K562 (cell line): Measurements from ENCODE around the gene DEGS1. TPM values are rescaled to one million over a fixed set of nuclear protein-coding genes. Genes with fewer than 3 reads are reported as not detected.
A peak's percentile ranks its signal among the peaks of the same experiment; 100 is the strongest.

Experiments used
- ATAC-seq: fragments of 200-7000 bp; cut with Tn5 transposase; 3 replicates; pipeline ENCODE4 v1.9.1; 2020; ENCODE audit warnings: moderate library complexity
- BruUV-seq: library from RNA; stranded (reverse); fragments of 400-500 nt; replicated peaks from 2 replicates; lab custom pipeline; 2021; lab: Mats Ljungman, UMichigan
- CTCF ChIA-PET: fragments of 300-600 bp; formaldehyde crosslinking; extraction: SDS; loops from one replicate; lab custom pipeline; 2021; ENCODE audit warnings: low intra/inter-chr PET ratio; lab: Yijun Ruan, JAX
- POLR2A ChIA-PET: fragments of 300-600, 350-650 bp; sonication (Branson Sonifier 250); formaldehyde crosslinking; extraction: SDS; loops from one replicate; lab custom pipeline; 2021; ENCODE audit warnings: antibody characterized with exemption, inconsistent platforms; lab: Yijun Ruan, JAX
- DNase-seq, 4 experiments: peaks; one replicate each; pipeline versions ENCODE4 v3.0.0 to v3.0.0-alpha.2; 2011 to 2018; ENCODE audit warnings: low spot score in 3 of 4, mixed read lengths in 3 of 4; ENCODE audit errors: extremely low read depth in 1 of 4
- FAIRE-seq: peaks from 2 replicates; lab custom pipeline; 2011; peaks lifted over from hg19 to GRCh38; lab: Jason Lieb, UNC
- H2AFZ ChIP-seq: 2 replicates; pipeline ENCODE4 v1.6.0; 2011; ENCODE audit warnings: low read depth, low read length, control low read depth, inconsistent platforms
- H3K27ac ChIP-seq: fragments of 200-600 bp; 3 replicates; pipeline ENCODE4 v1.8.0; 2011; ENCODE audit warnings: low read depth, mild to moderate bottlenecking, control low read depth, inconsistent platforms, low read length, moderate library complexity, mixed read lengths; ENCODE audit errors: extremely low read depth
- H3K27me3 ChIP-seq, 2 experiments: fragments of 300-600 bp in 1 of 2; 2 replicates in 1 of 2; 3 replicates in 1 of 2; pipeline versions ENCODE4 v1.6.0 to v1.8.0; 2011; ENCODE audit warnings: inconsistent platforms in 2 of 2, low read length in 2 of 2, mild to moderate bottlenecking in 1 of 2, mixed read lengths in 1 of 2, moderate library complexity in 1 of 2; ENCODE audit not compliant: control insufficient read depth in 2 of 2, insufficient read depth in 2 of 2
- H3K36me3 ChIP-seq: fragments of 300-600 bp; 3 replicates; pipeline ENCODE4 v1.8.0; 2011; ENCODE audit warnings: mild to moderate bottlenecking, low read length, inconsistent platforms; ENCODE audit not compliant: control insufficient read depth, insufficient read depth
- H3K4me1 ChIP-seq, 2 experiments: fragments of 200-600 bp in 1 of 2; replicated peaks in 1 of 2; 2 replicates in 1 of 2; 3 replicates in 1 of 2; pipeline versions ENCODE4 v1.5.1 to v1.8.0; 2011; ENCODE audit warnings: inconsistent platforms in 2 of 2, low read length in 2 of 2, mild to moderate bottlenecking in 1 of 2, mixed read lengths in 1 of 2, moderate library complexity in 1 of 2; ENCODE audit not compliant: control insufficient read depth in 2 of 2, insufficient read depth in 2 of 2
- H3K4me2 ChIP-seq: 2 replicates; pipeline ENCODE4 v1.6.1; 2011; ENCODE audit warnings: low read length, control low read depth, inconsistent platforms, mixed read lengths; ENCODE audit not compliant: insufficient read depth
- H3K4me3 ChIP-seq: fragments of 200-600 bp; sonication (generic), shearing (Covaris generic); 2 replicates; pipeline ENCODE4 v1.5.1; 2016; ENCODE audit warnings: control low read depth, inconsistent platforms
- H3K79me2 ChIP-seq: fragments of 200-600 bp; 3 replicates; pipeline ENCODE4 v1.8.0; 2011; ENCODE audit warnings: low read length, inconsistent platforms; ENCODE audit not compliant: control insufficient read depth, insufficient read depth
- H3K9ac ChIP-seq, 2 experiments: 2 replicates each; pipeline versions ENCODE4 v1.6.0 to v1.6.1; 2011; ENCODE audit warnings: low read depth in 2 of 2, low read length in 2 of 2, control low read depth in 1 of 2, inconsistent platforms in 1 of 2, mild to moderate bottlenecking in 1 of 2, mixed read lengths in 1 of 2; ENCODE audit not compliant: insufficient read depth in 1 of 2
- H3K9me1 ChIP-seq: one replicate; pipeline ENCODE4 v1.6.0; 2011; ENCODE audit warnings: inconsistent platforms, mild to moderate bottlenecking, low read length, moderate library complexity; ENCODE audit not compliant: control insufficient read depth, insufficient read depth
- H3K9me3 ChIP-seq: replicated peaks from 2 replicates; pipeline ENCODE4 v1.5.1; 2011; ENCODE audit warnings: low read depth, low read length, inconsistent platforms; ENCODE audit not compliant: control insufficient read depth, insufficient read depth
- H4K20me1 ChIP-seq: replicated peaks from 2 replicates; pipeline ENCODE4 v1.6.1; 2011; ENCODE audit warnings: low read length, inconsistent platforms, mixed read lengths; ENCODE audit not compliant: control insufficient read depth, insufficient read depth
- KLF16 ChIP-seq: IDR thresholded peaks from 2 replicates; pipeline ENCODE4 v1.6.1; 2016; ENCODE audit warnings: antibody characterized with exemption
- MIER1 ChIP-seq: fragments of 450-650 bp; IDR thresholded peaks from 2 replicates; pipeline ENCODE4 v1.6.1; 2016; ENCODE audit warnings: antibody characterized with exemption, mild to moderate bottlenecking, low read depth
- PYGO2 ChIP-seq: fragments of 450-650 bp; IDR thresholded peaks from 2 replicates; pipeline ENCODE4 v1.6.1; 2016; ENCODE audit warnings: mild to moderate bottlenecking, missing genetic modification characterization, moderate library complexity, missing compliant biosample characterization
- SMC3 ChIP-seq: conservative IDR thresholded peaks from 2 replicates; pipeline ENCODE4 v1.6.1; 2011; ENCODE audit warnings: low read depth, low read length, improper control_type of control experiment; ENCODE audit not compliant: insufficient read depth
- ZNF445 ChIP-seq: fragments of 250-450 bp; sonication (Bioruptor Pico); IDR thresholded peaks from 2 replicates; pipeline ENCODE4 v1.4.0; 2020; ENCODE audit warnings: low read depth, mild to moderate bottlenecking, moderate library complexity
- WGBS: fragments of 100-300 bp; shearing (Covaris generic); methylation state at CpG from one replicate; pipeline ENCODE4 v1.1.6; 2016; ENCODE audit warnings: low coverage, mixed read lengths; ENCODE audit not compliant: insufficient coverage; ENCODE audit errors: missing lambda C conversion rate; 5-methylcytosine and 5-hydroxymethylcytosine counted together
- in situ Hi-C: fragments of 300-500 bp; cut with MboI; formaldehyde crosslinking; loops from 4 replicates; pipeline ENCODE4 v1.15.0; 2018; ENCODE audit warnings: inconsistent platforms, mixed read lengths
- intact Hi-C: fragments of 100-400 bp; cut with micrococcal nuclease; formaldehyde crosslinking; loops from 2 replicates; pipeline ENCODE4 v1.14.2; 2022
- polyA plus RNA-seq, 8 experiments: library from polyadenylated mRNA; depleted of rRNA in 4 of 8; stranded (reverse) in 5 of 8; unstranded in 3 of 8; fragments of >200 nt; fragmentation: Nextera tagmentation in 2 of 8; fragmentation: Illumina TruSeq in 1 of 8; extraction: Ambion mirVana in 2 of 8; extraction: Trizol in 1 of 8; gene quantifications; 2 replicates each; pipeline versions ENCODE4 v1.2.1 to v1.2.3, GENCODE V29; 2011 to 2014; ENCODE audit warnings: inconsistent platforms in 1 of 8, missing spikeins in 1 of 8
- total RNA-seq, 7 experiments: library from RNA; depleted of rRNA in 6 of 7; stranded (reverse); fragments of >200 nt in 6 of 7; fragmentation: Illumina TruSeq in 2 of 7; extraction: Trizol in 2 of 7; gene quantifications; 2 replicates each; pipeline versions ENCODE4 v1.2.1 to v1.2.3, GENCODE V29; 2011 to 2021; ENCODE audit warnings: low replicate concordance in 1 of 7
- TF ChIP-seq, protein P1 (sequence below): fragments of 200-800 bp; sonication (Bioruptor generic); IDR thresholded peaks from 2 replicates; pipeline ENCODE4 v1.6.1; 2017; ENCODE audit warnings: missing genetic modification characterization, missing compliant biosample characterization
- TF ChIP-seq, protein P2 (sequence below): sonication (generic); formaldehyde crosslinking; IDR thresholded peaks from 2 replicates; pipeline ENCODE4 v1.8.1; 2023; ENCODE audit warnings: mild to moderate bottlenecking, missing genetic modification reagents

Gene DEGS1
- total and polyA plus RNA-seq, 9 of the 15 experiments (the other 6 are each of a cell fraction or from before 2014, with no cell fraction given) = 12.3 to 95.0 (median 38.8) TPM

DNA sequence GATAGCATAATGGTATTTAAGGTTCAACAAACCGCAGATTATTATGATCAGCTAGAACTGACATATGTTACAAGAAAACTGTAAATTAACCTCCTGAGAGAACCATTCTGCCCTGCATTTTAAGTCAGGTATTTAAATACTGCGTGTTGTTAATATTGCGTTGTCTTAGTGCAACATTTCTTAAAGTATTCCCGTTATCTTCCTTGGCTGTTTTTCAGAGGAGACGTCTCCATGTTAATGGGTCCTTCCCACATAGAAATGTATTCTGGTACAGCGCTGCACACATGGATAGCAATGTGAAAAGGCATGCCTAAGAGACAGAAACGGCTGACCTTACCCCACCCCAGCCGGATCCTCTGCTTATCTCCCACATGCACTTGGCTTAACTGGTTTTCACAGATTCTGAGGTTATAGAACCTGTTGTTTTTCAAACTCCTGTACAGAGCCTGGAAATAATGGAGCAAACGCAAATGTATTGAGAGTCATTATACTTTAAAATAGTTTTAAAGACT lies 22.8 kb upstream of the DEGS1 start (continued):
- TF ChIP-seq ZNF445 (CRISPR knock-in tag) (peak; percentile 78; the same call in 1 of the 2 replicates), SMC3 (no peak), KLF16 (peak; percentile 96), PYGO2 (tag) (0 out of 2 replicates have a peak, but pooled peaks have one; percentile 65)
- TF ChIP-seq, protein P1, sequence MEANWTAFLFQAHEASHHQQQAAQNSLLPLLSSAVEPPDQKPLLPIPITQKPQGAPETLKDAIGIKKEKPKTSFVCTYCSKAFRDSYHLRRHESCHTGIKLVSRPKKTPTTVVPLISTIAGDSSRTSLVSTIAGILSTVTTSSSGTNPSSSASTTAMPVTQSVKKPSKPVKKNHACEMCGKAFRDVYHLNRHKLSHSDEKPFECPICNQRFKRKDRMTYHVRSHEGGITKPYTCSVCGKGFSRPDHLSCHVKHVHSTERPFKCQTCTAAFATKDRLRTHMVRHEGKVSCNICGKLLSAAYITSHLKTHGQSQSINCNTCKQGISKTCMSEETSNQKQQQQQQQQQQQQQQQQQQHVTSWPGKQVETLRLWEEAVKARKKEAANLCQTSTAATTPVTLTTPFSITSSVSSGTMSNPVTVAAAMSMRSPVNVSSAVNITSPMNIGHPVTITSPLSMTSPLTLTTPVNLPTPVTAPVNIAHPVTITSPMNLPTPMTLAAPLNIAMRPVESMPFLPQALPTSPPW = peak; percentile 83

DNA sequence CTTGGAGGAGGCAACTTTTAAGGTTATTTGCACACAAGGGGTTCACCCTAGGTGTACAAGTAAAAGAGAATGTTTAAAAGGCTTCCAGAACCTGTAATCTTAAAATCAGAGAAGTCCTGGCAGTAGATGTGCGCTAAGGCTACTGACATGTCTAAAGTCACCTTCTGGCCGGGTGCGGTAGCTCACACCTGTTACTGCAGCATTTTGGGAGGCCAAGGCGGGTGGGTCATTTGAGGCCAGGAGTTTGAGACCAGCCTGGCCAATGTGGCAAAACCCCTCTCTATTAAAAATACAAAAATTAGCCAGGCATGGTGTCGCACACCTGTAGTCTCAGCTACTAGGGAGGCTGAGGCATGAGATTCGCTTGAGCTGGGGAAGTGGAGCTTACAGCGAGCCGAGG lies 20.3 kb upstream of the DEGS1 start:
- WGBS = 92% methylated on average over 8 of the region's 8 CpGs
- H3K4me3 ChIP-seq = no peak overlapping the region
- FAIRE-seq (no peak), ATAC-seq (no peak), DNase-seq (no peak)
- ChIA-PET POLR2A (interaction anchor here (0.5 to 1.2 kb wide), 4 partner anchors 9 to 167 kb away, joined by 3 to 7 read pairs (median 3); partner anchors contain the start of gene NVL), CTCF (no interaction called here)
- H4K20me1 ChIP-seq = no peaks in the 10 kb centered on the region
- H3K27ac ChIP-seq = no peak overlapping the region
- H3K79me2 ChIP-seq = no peaks in the 10 kb centered on the region
- in situ Hi-C loops = no loop called here
- H3K9me3 ChIP-seq = no peaks in the 10 kb centered on the region
- no peak overlapping the region for H2AFZ ChIP-seq
- H3K27me3 ChIP-seq = no peaks in the 10 kb centered on the region
- no peak overlapping the region for H3K9ac ChIP-seq
- intact Hi-C loops = no loop called here
- H3K4me2 ChIP-seq = no peak overlapping the region
- H3K36me3 ChIP-seq = peaks cover 37% of the 10 kb centered on the region
- BruUV-seq = no TSS peak
- TF ChIP-seq MIER1 = no peak
- TF ChIP-seq, protein P2, sequence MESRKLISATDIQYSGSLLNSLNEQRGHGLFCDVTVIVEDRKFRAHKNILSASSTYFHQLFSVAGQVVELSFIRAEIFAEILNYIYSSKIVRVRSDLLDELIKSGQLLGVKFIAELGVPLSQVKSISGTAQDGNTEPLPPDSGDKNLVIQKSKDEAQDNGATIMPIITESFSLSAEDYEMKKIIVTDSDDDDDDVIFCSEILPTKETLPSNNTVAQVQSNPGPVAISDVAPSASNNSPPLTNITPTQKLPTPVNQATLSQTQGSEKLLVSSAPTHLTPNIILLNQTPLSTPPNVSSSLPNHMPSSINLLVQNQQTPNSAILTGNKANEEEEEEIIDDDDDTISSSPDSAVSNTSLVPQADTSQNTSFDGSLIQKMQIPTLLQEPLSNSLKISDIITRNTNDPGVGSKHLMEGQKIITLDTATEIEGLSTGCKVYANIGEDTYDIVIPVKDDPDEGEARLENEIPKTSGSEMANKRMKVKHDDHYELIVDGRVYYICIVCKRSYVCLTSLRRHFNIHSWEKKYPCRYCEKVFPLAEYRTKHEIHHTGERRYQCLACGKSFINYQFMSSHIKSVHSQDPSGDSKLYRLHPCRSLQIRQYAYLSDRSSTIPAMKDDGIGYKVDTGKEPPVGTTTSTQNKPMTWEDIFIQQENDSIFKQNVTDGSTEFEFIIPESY (CRISPR knock-in tag) = peak; percentile 77; the same call in 1 of the 2 replicates
- H3K9me1 ChIP-seq = no peaks in the 10 kb centered on the region
- H3K4me1 ChIP-seq = peaks cover 4 to 17% of the 10 kb centered on the region in 2 experiments; a peak in 4 of 5 replicates
